HepG2 (cell line): ENCODE results near the gene SYNJ2. TPM values are rescaled to one million over a fixed set of nuclear protein-coding genes. Genes with fewer than 3 reads are reported as not detected.

Source experiments
- CHD2 ChIP-seq: IDR thresholded peaks from 2 replicates; pipeline ENCODE4 v1.6.1; 2011; ENCODE audit warnings: low read depth, low read length, improper control_type of control experiment
- ELF4 ChIP-seq: sonication (generic); formaldehyde crosslinking; IDR thresholded peaks from 2 replicates; pipeline ENCODE4 v1.5.0; 2020; ENCODE audit warnings: missing genetic modification reagents, mild to moderate bottlenecking, moderate library complexity, borderline replicate concordance
- KIAA2018 ChIP-seq: sonication (generic); formaldehyde crosslinking; IDR thresholded peaks from 2 replicates; pipeline ENCODE4 v1.5.0; 2020; ENCODE audit warnings: mild to moderate bottlenecking, missing genetic modification reagents, borderline replicate concordance
- LRRFIP1 ChIP-seq: sonication (generic); formaldehyde crosslinking; conservative IDR thresholded peaks from 2 replicates; pipeline ENCODE4 v1.4.0; 2020; ENCODE audit warnings: missing genetic modification reagents
- MED8 ChIP-seq: sonication (generic); formaldehyde crosslinking; IDR thresholded peaks from 2 replicates; pipeline ENCODE4 v1.8.1; 2023; ENCODE audit warnings: mild to moderate bottlenecking, missing genetic modification reagents; ENCODE audit not compliant: insufficient replicate concordance
- NCOR1 ChIP-seq: fragments of 200-600 bp; sonication (generic); IDR thresholded peaks from 2 replicates; pipeline ENCODE4 v1.7.0; 2017; ENCODE audit warnings: antibody characterized with exemption, low read length, borderline replicate concordance
- PHF20 ChIP-seq: sonication (generic); formaldehyde crosslinking; IDR thresholded peaks from 2 replicates; pipeline ENCODE4 v1.5.0; 2020; ENCODE audit warnings: mild to moderate bottlenecking, missing genetic modification reagents
- RXRA ChIP-seq: sonication (generic); formaldehyde crosslinking; IDR thresholded peaks from 2 replicates; pipeline ENCODE4 v1.5.1; 2020; ENCODE audit warnings: missing genetic modification reagents
- SIX1 ChIP-seq: sonication (generic); formaldehyde crosslinking; IDR thresholded peaks from 2 replicates; pipeline ENCODE4 v1.4.0; 2020; ENCODE audit warnings: missing genetic modification reagents, borderline replicate concordance
- XRCC5 ChIP-seq: fragments of 200-400 bp; formaldehyde crosslinking; optimal IDR thresholded peaks from 2 replicates; pipeline ENCODE3; 2017; ENCODE audit warnings: mild to moderate bottlenecking, low read length
- ZFP36L1 ChIP-seq: sonication (generic); formaldehyde crosslinking; IDR thresholded peaks from 2 replicates; pipeline ENCODE4 v1.8.0; 2022; ENCODE audit warnings: mild to moderate bottlenecking, missing genetic modification reagents, moderate library complexity
- ZNF3 ChIP-seq: IDR thresholded peaks from 2 replicates; pipeline ENCODE4 v1.7.0; 2017; ENCODE audit warnings: inconsistent platforms
- ZNF335 ChIP-seq: sonication (generic); formaldehyde crosslinking; IDR thresholded peaks from 2 replicates; pipeline ENCODE4 v1.4.0; 2020; ENCODE audit warnings: missing genetic modification reagents
- ZNF460 ChIP-seq: sonication (generic); formaldehyde crosslinking; IDR thresholded peaks from 2 replicates; pipeline ENCODE4 v1.5.1; 2020; ENCODE audit warnings: missing genetic modification reagents, mild to moderate bottlenecking, borderline replicate concordance
- ZNF552 ChIP-seq: sonication (generic); formaldehyde crosslinking; IDR thresholded peaks from 2 replicates; pipeline ENCODE4 v1.9.0; 2022; ENCODE audit warnings: missing genetic modification reagents, mild to moderate bottlenecking, borderline replicate concordance
- ZNF614 ChIP-seq: IDR thresholded peaks from 2 replicates; pipeline ENCODE4 v1.6.1; 2018; ENCODE audit warnings: missing biosample characterization, missing genetic modification reagents, inconsistent platforms, borderline replicate concordance
- polyA plus RNA-seq, 8 experiments: library from polyadenylated mRNA; depleted of rRNA in 3 of 8; stranded (reverse) in 7 of 8; unstranded in 1 of 8; fragments of >200 nt; fragmentation: Illumina TruSeq in 4 of 8; extraction: Trizol in 4 of 8; gene quantifications; 2 replicates each; pipeline versions ENCODE4 v1.2.1 to v1.2.3, GENCODE V29; 2011 to 2016; ENCODE audit warnings: low read depth in 4 of 8, missing spikeins in 1 of 8, mixed read lengths in 1 of 8; ENCODE audit not compliant: insufficient read depth in 1 of 8
- total RNA-seq, 5 experiments: library from RNA; depleted of rRNA; stranded (reverse); fragments of >200 nt; fragmentation: Illumina TruSeq; extraction: Trizol; gene quantifications; 2 replicates each; pipeline ENCODE4 v1.2.3, GENCODE V29; 2016; ENCODE audit warnings: low read depth in 1 of 5

SYNJ2 gene
- total and polyA plus RNA-seq, 2 of the 13 experiments (the other 11 are each of a cell fraction or from before 2014, with no cell fraction given), result 39.1 to 57.6 TPM

GRCh38 chr6:158010591-158011477, 29.2 kb downstream of the SYNJ2 start (continued):
- TF ChIP-seq ZNF335 (peak; percentile 83), ZNF614 (CRISPR knock-in tag) (0 out of 2 replicates have a peak, but pooled peaks have one; percentile 11), ZNF552 (CRISPR knock-in tag) (peak; percentile 100), CHD2 (0 out of 2 replicates have a peak, but pooled peaks have one; percentile 6), ZFP36L1 (CRISPR knock-in tag) (no peak), SIX1 (CRISPR knock-in tag) (no peak), ZNF3 (CRISPR knock-in tag) (no peak), MED8 (no peak), PHF20 (CRISPR knock-in tag) (no peak), RXRA (CRISPR knock-in tag) (peak; percentile 44), LRRFIP1 (CRISPR knock-in tag) (no peak), ZNF460 (0 out of 2 replicates have a peak, but pooled peaks have one; percentile 10), NCOR1 (no peak), KIAA2018 (CRISPR knock-in tag) (peak; percentile 51; the same call in 1 of the 2 replicates), ELF4 (peak; percentile 24; the same call in 1 of the 2 replicates), XRCC5 (no peak)
